ENCODE results near the gene MCF2L2. TPM values are rescaled to one million over a fixed set of nuclear protein-coding genes. Genes with fewer than 3 reads are reported as not detected.

MCF2L2 gene
- total and polyA plus RNA-seq, 7 donors = 0.17 to 2.7 (median 0.57) TPM

- Histone ChIP-seq H3K36me3 (ENCODE audit: insufficient read depth in 1 of 2, low read depth in 1 of 2) (no peaks in the 10 kb centered on the region), H3K27ac (peak overlapping the region; percentile 87), H3K9me3 (no peaks in the 10 kb centered on the region), H3K4me1 (peaks cover 39% of the 10 kb centered on the region), H3K27me3 (ENCODE audit: insufficient read depth in 3 of 3, low read length in 2 of 3) (no peaks in the 10 kb centered on the region), H3K4me3 (no peak overlapping the region)
- no peak for TF ChIP-seq CTCF (IDR thresholded peaks at IDR 0.05)
- DNase-seq = peak; percentile 61 to 90
- peak; percentile 79 to 92 (median 90) for ATAC-seq
- intact Hi-C loops (cut with DNase I) = loop anchor here in 1 of 2 donors (5.0 kb wide), 1 partner anchor 57 kb away; the partner anchor contains the start of gene B3GNT5
- WGBS, 3 donors = 15 to 27% (median 27%) methylated on average over 5 of the region's 5 CpGs
Measured at GRCh38 chr3:183309276-183309675, 119.1 kb downstream of the MCF2L2 start.

DNA sequence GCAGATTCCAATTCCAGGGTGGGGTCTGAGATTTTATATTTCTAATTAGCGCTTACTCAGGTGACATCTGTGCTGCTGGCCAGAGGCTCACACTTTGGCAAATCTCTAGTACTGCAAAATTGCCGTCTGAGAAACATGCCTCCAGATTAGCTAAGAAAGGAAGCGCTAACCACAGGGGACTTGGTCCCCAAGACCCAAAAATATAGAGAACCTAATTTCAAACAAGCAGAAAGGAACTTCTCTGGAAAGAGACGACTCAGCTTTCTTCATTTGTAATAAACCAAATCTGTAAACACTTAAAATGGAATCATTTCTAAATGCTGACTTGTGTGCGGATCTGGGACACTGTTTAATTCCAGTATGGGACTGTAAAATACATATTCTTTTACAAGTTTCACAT is 119.7 kb downstream of the MCF2L2 start:
- 59 to 67% (median 65%) methylated on average over 5 of the region's 5 CpGs for WGBS, 3 donors
- no peak for TF ChIP-seq CTCF (IDR thresholded peaks at IDR 0.05)
- H3K36me3 ChIP-seq (ENCODE audit: insufficient read depth in 1 of 2, low read depth in 1 of 2) = no peaks in the 10 kb centered on the region
- no peak for DNase-seq
- no peak for ATAC-seq
- intact Hi-C loops (cut with DNase I) = loop anchor here in 1 of 2 donors (5.0 kb wide), 1 partner anchor 56 kb away; the partner anchor contains the start of gene B3GNT5
- peak overlapping the region; percentile 87 for H3K27ac ChIP-seq
- no peaks in the 10 kb centered on the region for H3K9me3 ChIP-seq
- H3K4me1 ChIP-seq = peaks cover 39% of the 10 kb centered on the region
- H3K4me3 ChIP-seq = no peak overlapping the region
- H3K27me3 ChIP-seq (ENCODE audit: insufficient read depth in 3 of 3, low read length in 2 of 3) = no peaks in the 10 kb centered on the region

DNA sequence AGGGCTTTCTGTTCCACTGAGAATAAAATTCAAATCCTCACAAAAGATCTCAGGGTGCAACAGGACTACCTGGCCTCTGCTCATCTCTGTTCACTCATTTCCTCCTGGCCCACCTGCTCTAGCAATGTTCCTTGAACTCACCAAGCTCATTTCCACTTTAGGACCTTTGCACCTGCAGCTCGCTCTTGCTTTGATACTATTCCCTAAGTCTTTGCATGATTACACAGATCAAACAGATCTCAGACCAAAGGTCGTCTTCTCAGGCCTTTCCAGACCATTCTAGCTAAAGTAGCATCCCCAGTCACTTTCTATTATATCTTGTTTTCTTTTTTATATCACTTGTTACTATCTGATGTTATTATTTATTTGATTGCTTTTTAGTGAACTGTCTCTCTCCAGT is 120.7 kb downstream of the MCF2L2 start:
- H3K36me3 ChIP-seq (ENCODE audit: insufficient read depth in 1 of 2, low read depth in 1 of 2) = no peaks in the 10 kb centered on the region
- H3K9me3 ChIP-seq = no peaks in the 10 kb centered on the region
- peak overlapping the region; percentile 87 for H3K27ac ChIP-seq
- H3K27me3 ChIP-seq (ENCODE audit: insufficient read depth in 3 of 3, low read length in 2 of 3) = no peaks in the 10 kb centered on the region
- no peak overlapping the region for H3K4me3 ChIP-seq
- ATAC-seq (no peak), DNase-seq (no peak)
- no peak for TF ChIP-seq CTCF (IDR thresholded peaks at IDR 0.05)
- peaks cover 44% of the 10 kb centered on the region for H3K4me1 ChIP-seq
- intact Hi-C loops (cut with DNase I) = loop anchor here in 1 of 2 donors (5.0 kb wide), 1 partner anchor 55 kb away; the partner anchor contains the start of gene B3GNT5
- 96 to 98% (median 97%) methylated on average over 2 of the region's 2 CpGs for WGBS, 3 donors

DNA sequence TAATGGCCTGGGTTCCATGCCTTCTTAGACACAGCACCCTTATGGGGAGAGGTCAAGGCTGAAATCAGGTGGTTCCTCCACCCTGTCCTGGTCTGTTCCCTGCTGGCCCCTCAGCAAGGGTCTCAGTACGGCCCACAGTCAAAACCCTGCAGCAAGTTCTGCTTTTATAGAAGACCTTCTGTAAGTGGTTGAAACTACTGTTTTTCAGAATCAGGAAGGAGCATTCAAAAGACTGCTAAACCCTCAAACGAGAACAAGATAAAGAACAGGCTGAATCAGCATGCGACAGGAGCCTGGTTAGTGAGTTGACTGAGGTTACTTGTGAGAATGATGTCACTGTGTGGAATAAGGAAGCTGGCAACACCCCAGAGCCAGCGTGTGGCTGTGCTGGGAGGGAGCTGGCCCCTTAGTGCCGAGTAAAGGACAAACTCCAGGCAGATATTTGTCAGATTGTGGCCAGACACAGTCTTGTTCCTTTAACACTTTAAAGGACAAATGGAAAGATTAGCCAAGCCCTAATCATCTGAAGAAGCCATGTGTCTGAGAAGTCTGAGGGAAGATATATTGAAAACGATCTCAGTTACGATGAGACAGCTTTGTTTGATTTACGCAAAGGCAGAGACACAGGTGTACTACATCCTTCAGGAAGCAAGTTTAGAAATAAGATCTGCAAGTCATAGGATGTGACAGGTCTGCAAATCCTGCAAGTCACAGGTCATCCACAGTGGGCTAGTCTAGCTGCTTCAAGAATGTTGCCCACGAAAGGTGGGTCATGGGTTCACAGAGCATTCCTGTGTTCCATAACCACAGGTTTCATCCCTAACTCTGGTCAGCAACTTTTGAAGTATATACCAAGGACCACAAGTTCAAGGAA is 121.4 kb downstream of the MCF2L2 start:
- Histone ChIP-seq H3K27me3 (ENCODE audit: insufficient read depth in 3 of 3, low read length in 2 of 3) (no peaks in the 10 kb centered on the region), H3K36me3 (ENCODE audit: insufficient read depth in 1 of 2, low read depth in 1 of 2) (no peaks in the 10 kb centered on the region), H3K9me3 (no peaks in the 10 kb centered on the region), H3K27ac (peak overlapping the region; percentile 87), H3K4me1 (peaks cover 49% of the 10 kb centered on the region), H3K4me3 (peak overlapping the region; percentile 5)
- peak; percentile 78 to 85 (median 78) for ATAC-seq
- TF ChIP-seq CTCF (IDR thresholded peaks at IDR 0.05) = no peak
- DNase-seq = peak; percentile 66 to 87
- WGBS, 3 donors = 31 to 38% (median 32%) methylated on average over 9 of the region's 9 CpGs
- intact Hi-C loops (cut with DNase I) = loop anchor here in 1 of 2 donors (5.0 kb wide), 1 partner anchor 55 kb away; the partner anchor contains the start of gene B3GNT5
